Ishikawa (cell line): ENCODE results near the gene SRGAP1.

Source experiments
- CEBPB ChIP-seq: IDR thresholded peaks from 2 replicates; pipeline ENCODE4 v1.6.1; 2012
- CREB1 ChIP-seq: IDR thresholded peaks from 2 replicates; pipeline ENCODE4 v1.6.1; 2012; ENCODE audit warnings: low read depth
- EGR1 ChIP-seq: IDR thresholded peaks from 2 replicates; pipeline ENCODE4 v1.6.1; 2012
- EP300 ChIP-seq: IDR thresholded peaks from 2 replicates; pipeline ENCODE4 v1.6.1; 2012; ENCODE audit warnings: borderline replicate concordance
- FOXM1 ChIP-seq: IDR thresholded peaks from 2 replicates; pipeline ENCODE4 v1.6.1; 2012; ENCODE audit warnings: low read depth, borderline replicate concordance
- NFIC ChIP-seq: IDR thresholded peaks from 2 replicates; pipeline ENCODE4 v1.6.1; 2012
- RAD21 ChIP-seq: IDR thresholded peaks from 2 replicates; pipeline ENCODE4 v1.6.1; 2012; ENCODE audit warnings: low read depth
- TAF1 ChIP-seq: IDR thresholded peaks from 2 replicates; pipeline ENCODE4 v1.6.1; 2012; ENCODE audit warnings: low read depth, mild to moderate bottlenecking
- TCF12 ChIP-seq: IDR thresholded peaks from 2 replicates; pipeline ENCODE4 v1.6.1; 2012; ENCODE audit warnings: low read depth
- TEAD4 ChIP-seq: IDR thresholded peaks from 2 replicates; pipeline ENCODE4 v1.6.1; 2012
- YY1 ChIP-seq: IDR thresholded peaks from 2 replicates; pipeline ENCODE4 v1.6.1; 2012; ENCODE audit warnings: low read depth
- ZBTB7A ChIP-seq: IDR thresholded peaks from 2 replicates; pipeline ENCODE4 v1.6.1; 2012; ENCODE audit warnings: low read depth
- TF ChIP-seq, protein P1 (sequence below): IDR thresholded peaks from 2 replicates; pipeline ENCODE4 v1.6.1; 2012; ENCODE audit warnings: low read depth, mild to moderate bottlenecking
- TF ChIP-seq, protein P2 (sequence below): IDR thresholded peaks from 2 replicates; pipeline ENCODE4 v1.6.1; 2012
- TF ChIP-seq, protein P3 (sequence below): IDR thresholded peaks from 2 replicates; pipeline ENCODE4 v1.6.1; 2012

SRGAP1 gene

DNA sequence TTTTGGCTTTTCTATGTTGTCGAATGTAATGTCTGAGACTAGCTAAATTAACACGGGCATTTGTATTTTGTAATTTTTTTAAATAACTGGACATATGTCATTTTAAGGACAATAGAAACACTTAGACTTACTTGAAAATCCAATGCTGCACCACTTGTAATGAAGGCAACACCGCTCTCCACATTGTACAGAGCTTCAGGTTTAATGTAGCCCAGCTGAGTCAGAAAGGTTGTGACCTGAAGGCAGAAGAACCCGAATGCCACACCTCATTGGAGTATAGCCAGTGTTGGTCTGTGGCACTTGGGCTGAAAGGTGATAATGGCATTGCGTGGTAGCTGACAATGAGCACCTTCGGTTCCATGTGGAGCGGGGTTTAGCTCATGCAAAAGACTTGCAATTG lies 298.3 kb downstream of the SRGAP1 start:
- TF ChIP-seq RAD21 (no peak), NFIC (peak; percentile 2; the same call in 1 of the 2 replicates), ZBTB7A (no peak), EP300 (peak; percentile 42; the same call in 1 of the 2 replicates)
- TF ChIP-seq, protein P1, sequence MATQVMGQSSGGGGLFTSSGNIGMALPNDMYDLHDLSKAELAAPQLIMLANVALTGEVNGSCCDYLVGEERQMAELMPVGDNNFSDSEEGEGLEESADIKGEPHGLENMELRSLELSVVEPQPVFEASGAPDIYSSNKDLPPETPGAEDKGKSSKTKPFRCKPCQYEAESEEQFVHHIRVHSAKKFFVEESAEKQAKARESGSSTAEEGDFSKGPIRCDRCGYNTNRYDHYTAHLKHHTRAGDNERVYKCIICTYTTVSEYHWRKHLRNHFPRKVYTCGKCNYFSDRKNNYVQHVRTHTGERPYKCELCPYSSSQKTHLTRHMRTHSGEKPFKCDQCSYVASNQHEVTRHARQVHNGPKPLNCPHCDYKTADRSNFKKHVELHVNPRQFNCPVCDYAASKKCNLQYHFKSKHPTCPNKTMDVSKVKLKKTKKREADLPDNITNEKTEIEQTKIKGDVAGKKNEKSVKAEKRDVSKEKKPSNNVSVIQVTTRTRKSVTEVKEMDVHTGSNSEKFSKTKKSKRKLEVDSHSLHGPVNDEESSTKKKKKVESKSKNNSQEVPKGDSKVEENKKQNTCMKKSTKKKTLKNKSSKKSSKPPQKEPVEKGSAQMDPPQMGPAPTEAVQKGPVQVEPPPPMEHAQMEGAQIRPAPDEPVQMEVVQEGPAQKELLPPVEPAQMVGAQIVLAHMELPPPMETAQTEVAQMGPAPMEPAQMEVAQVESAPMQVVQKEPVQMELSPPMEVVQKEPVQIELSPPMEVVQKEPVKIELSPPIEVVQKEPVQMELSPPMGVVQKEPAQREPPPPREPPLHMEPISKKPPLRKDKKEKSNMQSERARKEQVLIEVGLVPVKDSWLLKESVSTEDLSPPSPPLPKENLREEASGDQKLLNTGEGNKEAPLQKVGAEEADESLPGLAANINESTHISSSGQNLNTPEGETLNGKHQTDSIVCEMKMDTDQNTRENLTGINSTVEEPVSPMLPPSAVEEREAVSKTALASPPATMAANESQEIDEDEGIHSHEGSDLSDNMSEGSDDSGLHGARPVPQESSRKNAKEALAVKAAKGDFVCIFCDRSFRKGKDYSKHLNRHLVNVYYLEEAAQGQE: no peak

DNA sequence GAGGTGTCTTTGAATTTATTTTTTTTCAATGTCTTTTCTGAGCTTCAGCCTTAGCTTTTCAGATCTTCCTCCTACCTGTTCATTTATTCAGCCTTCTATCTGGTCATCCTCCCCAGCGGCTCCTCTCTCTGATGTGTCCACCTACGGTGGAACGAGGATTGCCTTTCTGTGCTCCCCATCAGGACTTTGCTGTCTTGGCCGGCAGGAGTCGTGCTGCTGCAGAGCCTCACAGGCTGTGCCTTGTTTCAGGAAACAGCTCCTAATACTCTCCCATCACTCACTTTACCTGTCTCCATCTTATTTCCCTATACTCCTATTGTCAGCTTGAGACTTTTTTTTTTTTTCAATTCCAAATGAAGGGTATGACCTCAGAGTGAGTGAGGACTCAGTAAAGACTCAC lies 300.7 kb downstream of the SRGAP1 start:
- TF ChIP-seq TCF12: no peak
- TF ChIP-seq, protein P2, sequence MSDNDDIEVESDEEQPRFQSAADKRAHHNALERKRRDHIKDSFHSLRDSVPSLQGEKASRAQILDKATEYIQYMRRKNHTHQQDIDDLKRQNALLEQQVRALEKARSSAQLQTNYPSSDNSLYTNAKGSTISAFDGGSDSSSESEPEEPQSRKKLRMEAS: no peak

DNA sequence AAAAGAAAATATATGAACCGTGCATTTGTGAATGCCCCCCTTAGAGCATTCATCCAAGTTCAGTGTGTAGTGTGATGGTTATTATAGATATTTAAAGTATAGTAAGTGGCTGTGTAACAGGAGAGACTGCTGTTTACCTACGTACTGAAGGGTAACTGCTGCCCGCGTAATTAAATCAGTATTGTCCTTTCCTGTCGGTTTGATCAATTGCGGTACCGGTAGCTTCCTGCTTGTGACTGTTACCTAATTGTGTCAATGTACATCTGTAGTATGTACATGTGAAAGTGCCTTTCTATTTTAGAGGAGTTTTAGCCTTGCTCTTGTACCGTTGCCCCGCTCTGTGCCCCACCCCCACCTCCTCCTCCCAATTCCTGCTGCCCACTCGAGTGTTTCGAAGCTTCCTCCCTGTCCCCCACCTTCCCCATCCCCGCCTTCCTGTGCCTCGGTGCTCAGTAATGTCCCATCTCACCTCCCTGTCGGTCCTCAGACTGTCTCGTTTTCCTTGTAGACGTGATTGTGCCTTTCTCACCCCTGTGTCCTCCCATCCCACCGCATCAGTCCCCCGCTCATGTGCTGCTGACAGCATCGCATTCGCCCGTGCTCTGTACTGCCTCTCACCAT lies 302.6 kb downstream of the SRGAP1 start:
- TF ChIP-seq ZBTB7A (no peak), TAF1 (no peak), EP300 (no peak), CREB1 (no peak), RAD21 (no peak), EGR1 (no peak), TEAD4 (peak; percentile 23; the same call in 1 of the 2 replicates)
- TF ChIP-seq, protein P2: no peak
- TF ChIP-seq, protein P3, sequence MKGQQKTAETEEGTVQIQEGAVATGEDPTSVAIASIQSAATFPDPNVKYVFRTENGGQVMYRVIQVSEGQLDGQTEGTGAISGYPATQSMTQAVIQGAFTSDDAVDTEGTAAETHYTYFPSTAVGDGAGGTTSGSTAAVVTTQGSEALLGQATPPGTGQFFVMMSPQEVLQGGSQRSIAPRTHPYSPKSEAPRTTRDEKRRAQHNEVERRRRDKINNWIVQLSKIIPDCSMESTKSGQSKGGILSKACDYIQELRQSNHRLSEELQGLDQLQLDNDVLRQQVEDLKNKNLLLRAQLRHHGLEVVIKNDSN: no peak

DNA sequence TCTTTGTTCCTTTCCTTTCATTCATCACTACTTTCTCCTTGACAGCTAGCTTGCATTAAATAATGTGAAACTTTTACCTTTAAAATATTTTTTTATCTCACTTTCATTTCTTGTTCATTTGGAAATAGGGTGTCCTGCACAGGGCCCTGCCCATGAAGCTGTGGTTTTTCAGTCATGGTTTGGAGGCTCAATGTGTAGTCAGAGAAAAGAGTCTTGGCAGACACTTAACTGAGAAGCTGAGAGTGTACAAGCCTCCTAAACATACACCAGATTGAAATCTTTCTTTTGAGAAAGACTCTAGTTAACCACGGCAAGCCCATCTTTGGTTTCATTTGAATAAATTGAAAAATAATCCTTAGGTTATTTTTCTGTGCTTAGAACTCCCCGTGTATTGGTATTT lies 303.4 kb downstream of the SRGAP1 start:
- TF ChIP-seq TCF12: no peak
- no peak for TF ChIP-seq EP300
- no peak for TF ChIP-seq CEBPB
- no peak for TF ChIP-seq TAF1
- TF ChIP-seq, protein P2: no peak
- no peak for TF ChIP-seq ZBTB7A
- no peak for TF ChIP-seq EGR1

DNA sequence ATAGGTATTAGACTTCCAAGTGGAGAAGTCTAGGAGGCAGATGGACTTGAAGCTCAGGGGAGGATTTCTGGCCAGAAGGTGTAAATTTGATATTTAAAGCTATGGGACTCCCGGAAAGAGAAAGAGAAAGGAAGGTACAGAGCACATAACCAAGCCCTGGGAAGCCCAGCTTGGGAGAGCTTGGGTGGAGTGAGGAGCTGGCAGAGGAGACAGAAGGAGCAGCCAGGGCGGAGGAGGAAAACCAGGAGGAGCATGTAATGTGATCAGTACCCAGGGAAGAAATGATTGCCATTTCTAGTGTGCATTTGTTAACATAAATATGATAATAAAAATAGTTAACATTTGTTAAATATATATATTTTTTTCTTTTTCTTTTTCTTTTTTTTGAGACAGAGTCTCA lies 310.2 kb downstream of the SRGAP1 start:
- TF ChIP-seq, protein P3: no peak
- TF ChIP-seq YY1: no peak
- TF ChIP-seq EGR1: no peak
- TF ChIP-seq, protein P1: no peak
- no peak for TF ChIP-seq RAD21
- no peak for TF ChIP-seq TEAD4
- TF ChIP-seq, protein P2: no peak
- no peak for TF ChIP-seq TAF1
- TF ChIP-seq NFIC: no peak
- no peak for TF ChIP-seq ZBTB7A

DNA sequence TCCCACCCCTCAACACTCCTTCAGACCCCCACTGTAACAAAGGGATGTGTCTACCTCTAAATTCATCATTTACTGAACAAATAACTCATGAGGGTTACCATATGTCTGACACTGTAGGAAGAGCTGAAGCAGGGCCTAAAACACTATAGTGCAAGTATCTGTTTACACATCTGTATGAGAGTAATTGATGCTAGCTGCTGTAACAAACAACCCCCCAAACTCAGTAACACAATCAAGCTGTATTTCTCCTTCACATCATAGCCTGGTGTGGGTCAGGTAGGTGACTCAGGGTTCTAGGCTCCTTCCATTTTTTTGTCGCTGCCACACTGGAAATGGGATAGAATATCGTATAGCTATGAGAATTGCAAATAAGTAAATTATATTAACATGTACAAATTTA lies 312.6 kb downstream of the SRGAP1 start:
- TF ChIP-seq CREB1 (no peak), EP300 (no peak), YY1 (no peak), NFIC (no peak), ZBTB7A (no peak), TCF12 (no peak), TEAD4 (no peak), EGR1 (no peak), TAF1 (no peak), FOXM1 (no peak), CEBPB (no peak), RAD21 (no peak)
- TF ChIP-seq, protein P2: no peak
- TF ChIP-seq, protein P3: no peak
